Activated CD8-positive, alpha-beta memory T cell treated with anti-CD3 and anti-CD28 coated beads, Interleukin-2, amount 50 U/mL, for 4 hours (primary cell): ENCODE data around the gene HABP2.

ENCODE experiments used
- DNase-seq: peaks from one replicate; pipeline ENCODE4 v3.0.0-alpha.2; 2020

HABP2 gene

DNA sequence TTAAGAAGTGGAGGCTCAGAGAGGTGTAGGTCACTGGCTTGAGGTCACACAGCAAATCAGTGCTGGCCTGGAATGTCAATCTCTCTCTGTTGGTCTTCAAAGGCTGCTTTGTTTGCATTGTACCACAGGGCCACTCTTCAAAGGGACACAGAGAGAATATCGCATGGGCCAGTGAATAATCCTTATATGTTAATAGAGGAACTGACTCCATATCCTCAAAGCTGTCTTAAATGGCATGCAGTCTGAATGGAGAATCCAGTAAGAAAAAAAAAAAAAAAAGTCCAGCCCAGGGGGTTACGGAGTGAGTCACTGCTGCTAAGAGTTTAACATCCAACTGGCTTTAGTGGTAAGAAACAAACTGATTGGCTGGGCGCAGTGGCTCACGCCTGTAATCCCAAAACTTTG is 56.9 kb downstream of the HABP2 start:
- no peak for DNase-seq

DNA sequence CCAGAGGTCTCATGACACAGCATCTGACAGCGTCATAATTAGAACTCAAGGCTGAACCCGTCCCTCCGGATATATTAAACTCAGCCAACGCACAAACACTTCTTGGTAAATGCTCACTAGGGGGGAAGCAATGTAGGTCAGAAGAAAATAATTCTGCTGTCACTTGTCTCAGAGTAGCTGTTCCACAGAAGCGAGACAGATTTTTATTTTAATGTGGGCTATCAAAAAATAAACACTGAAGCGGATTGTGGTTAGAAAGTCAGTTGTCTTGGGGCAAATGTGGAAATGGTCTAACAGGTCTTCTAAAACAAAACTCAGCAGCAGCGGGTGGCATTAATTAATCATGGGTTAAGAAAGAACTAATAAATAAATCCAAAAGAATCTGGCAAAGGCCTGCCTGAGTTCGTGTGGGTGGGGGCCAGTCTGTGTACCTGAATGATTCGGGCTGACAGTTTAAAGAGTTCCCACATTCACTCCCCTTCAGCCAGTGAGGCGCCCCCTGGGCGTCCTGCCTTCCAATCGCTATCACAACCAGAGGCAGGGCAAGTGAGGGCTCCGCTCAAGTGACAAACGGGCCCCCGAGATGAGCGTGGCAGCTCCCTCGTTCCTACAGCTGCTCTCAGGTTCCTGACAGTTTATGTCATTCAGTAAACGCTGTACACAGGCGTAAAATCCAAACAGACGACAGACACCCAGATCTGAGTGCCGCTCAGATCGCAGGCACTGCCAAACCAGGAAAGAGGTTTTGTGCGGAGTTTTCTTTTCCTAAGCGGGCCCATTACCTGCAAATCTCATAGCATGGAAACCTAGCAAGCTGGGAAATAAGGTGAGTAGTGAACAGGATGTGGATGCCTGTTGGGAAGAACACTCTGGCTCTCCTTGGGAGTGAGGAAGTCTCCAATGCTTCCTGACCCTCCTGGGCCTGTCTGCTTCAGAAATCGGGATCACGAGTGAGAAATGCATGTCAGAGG is 58.1 kb downstream of the HABP2 start:
- DNase-seq: no peak

DNA sequence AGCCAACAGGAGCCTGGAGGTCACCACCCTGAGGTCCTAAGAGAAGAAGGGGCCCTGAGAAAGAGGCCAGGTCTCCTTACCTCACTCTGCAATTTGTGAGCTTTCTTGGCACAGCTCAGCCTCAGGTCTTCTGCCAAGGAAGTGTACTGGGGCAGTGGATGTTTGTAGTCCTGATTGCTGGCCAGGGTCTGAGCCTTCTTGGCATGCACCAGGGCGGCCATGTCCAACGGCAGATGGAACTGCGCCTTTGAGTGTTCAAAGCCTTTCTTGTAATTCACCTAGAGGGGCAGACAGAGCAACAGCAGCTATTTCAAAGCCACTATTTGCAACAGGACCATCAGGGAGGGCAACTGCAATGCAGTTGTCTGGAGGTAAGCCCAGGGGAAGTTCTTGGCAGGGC is 59.3 kb downstream of the HABP2 start:
- DNase-seq: no peak

DNA sequence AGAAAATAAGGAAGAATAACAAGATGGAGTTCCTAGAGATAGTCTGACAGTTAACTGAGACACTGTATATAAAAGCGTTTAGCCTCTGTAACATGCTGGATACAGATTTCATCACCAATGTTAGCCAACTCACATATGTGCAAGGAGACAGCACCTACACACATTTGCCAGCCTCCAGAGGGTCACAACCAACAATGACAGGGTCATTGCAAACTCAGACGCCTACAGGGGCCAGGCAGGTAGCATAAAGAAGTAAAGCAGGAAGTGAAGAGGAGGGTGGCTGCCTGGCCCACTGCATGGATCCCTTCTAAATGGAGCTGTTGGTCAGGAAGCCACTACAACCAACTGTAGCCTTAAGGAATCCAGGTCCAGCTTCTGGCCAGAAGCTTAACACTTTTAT is 60.6 kb downstream of the HABP2 start:
- DNase-seq: no peak

DNA sequence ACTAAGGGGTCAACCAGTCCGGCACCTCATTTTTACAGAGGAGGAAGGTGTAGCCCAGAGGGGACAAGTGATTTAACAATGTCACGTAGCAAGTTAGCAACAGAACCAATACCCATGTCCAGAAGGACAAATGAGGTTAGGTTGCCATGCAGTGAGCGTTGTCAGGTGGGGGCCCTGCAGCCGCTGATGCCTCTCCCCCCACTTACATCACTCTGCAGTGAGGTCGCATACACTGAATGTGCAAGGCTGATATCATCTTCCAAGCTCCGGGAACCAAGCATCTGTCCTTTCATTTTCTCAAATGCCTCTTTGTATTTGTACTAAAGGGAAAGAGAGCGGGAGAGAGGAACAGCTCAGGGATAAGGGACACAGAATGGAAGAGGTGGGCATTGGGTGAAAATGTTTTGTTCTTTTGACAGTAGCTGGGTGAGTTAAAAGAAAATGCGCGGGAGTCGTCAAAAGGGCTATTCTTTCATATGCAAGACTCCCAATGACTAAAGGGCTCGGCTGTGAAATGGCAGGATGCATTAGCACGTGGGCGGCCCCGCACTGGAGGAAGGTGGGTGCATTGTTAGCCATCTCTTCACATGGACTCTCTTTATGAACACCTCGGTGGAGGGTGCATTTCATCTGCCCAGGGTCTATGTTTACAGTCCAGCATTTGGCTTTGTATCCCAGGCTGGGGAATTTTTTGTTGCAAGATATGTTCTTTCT is 61.3 kb downstream of the HABP2 start:
- DNase-seq: no peak

DNA sequence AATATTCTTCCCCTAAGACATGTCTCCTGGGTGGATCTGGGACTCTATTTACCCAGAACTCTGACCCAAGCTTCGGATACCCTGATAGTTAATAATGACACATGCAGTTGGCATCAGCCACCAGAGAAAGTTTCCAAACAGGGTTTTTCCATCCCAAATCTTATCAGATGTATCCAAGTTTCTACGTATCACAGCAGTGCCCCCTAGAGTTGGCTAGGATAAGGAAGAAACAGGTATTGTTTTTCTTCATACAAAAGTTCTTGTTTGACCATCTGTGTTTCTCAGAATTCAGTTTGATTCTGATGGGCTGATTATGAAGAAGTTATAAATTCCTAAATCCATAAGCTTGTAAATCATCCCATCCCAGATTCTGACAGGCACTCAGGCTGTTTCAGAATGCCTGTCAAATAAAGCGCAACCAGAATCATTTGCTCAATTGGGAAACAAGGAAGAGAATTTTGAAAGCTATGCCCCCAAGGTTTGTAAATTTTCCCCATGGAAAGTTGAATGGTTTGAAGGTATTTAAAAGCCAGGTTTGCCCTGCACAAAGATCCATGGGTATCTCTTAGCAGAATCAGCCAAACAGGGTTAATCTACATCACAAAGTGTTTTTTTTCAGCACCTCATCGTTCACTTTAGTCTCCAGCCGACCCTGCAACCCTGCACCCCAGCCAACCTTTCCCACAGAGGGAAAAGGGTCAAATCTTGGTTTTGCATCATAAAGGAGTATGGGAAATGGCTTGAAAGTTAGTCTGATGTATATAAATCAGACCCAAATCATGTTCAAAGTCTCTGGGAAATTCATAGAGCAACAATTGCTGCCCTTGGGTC is 63.6 kb downstream of the HABP2 start:
- no peak for DNase-seq

DNA sequence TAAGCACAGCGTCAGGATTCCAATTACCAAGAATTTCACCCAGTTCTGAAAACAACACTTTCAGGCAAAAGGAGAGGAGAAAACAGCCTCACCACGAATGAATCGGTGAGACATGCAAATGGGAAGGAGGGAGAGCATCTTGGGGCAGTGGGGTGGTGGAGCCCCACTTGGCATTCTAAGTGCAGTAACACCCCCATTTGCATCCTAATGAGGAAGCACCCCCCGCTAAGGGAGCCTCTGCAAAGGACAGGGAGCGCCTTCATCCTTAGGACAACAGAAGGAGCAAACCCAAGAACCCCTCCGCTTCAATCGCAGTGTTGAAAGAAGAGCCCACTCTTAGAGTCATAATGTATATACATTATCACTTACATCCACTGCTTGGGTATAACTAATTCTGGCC is 64.2 kb downstream of the HABP2 start:
- no peak for DNase-seq

DNA sequence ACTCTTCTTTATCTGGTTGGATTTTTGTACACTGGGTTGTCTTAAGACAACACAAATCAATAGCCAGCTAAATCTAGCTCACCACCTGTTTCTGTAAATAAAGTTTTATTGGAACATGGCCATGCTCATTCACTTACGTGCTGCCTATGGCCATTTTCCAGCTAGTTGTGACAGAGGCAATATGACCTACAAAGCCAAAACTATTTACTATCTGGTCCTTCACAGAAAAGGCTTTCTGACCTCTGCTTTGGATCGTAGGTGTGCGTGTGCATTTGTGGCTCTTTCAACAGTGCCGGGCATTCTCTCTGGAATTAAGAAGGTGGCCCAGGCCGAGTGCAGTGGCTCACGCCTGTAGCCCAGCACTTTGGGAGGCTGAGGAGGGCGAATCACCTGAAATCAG is 65.5 kb downstream of the HABP2 start:
- DNase-seq: no peak

DNA sequence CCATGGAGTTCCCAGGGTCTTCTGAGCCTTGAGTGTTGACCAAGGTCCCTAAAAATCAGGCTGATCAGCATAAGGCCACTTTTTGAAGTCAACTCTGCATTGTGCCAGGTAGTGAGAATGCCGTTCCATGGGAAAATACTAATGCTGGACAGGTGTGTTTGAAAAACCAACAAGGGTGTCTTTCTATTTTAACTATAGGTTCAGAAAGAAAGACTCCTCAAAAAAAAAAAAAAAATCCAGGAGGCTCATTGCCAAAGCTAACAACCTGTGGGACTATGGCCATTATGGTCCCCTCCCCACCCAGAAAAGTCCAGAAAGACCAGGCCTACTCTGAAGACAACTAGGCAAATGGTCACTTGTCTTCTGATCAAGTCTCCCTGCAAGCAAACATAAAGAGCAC is 66.5 kb downstream of the HABP2 start:
- no peak for DNase-seq

DNA sequence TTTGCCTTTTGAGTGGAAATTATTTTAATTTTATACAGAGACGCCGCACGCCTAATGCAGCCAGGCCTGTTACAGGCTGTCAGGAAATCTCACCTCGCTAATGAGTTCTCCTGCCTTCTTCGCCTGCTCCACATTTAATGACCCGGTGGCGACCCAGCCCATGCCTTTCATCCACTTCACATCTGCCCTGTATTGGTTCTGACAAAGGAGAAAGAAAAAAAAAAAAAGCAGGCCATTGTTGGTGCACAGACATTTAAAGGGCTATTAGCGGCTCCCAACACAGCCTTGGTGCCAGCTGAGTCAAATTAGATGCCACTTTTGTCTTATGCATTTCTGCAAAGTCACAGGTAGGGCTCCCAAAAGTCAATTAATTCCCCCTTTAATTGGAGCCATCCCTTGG is 67.7 kb downstream of the HABP2 start:
- DNase-seq: no peak

DNA sequence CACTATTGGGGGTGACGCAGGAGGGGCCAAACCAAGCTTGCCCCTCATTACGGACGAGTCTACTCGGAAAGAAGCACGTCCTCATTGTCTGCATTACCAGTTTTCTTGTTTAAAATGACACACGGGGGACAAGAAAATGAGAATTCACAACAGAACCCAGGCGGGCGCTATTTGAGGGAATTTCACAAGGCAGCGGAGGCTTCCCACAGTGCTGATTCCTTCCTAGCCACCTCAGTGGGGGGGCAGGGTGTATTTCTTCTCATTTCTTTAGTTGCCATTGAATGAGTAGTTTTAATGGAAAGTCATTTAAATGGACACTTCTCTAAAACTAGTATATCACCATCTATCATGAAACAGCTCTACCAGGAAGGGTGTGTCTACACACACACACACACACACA is 68.1 kb downstream of the HABP2 start:
- no peak for DNase-seq

DNA sequence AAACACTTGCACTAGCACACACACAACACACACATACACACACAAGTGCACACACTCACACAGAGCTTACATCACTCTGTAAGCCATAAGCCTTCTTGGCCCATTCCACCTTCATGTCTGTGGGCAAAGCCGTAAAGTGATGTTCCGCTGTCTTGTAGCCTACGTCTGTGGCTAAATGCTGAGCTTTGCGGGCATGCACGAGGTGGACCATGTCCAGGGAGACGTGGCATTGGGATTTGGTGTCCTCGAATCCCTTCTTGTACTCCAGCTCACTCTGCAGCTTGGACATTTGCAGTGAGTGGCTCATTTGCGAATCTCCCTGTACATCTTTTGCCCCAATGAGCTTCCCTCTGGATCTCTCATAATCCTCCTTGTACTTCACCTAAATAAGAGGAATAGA is 68.9 kb downstream of the HABP2 start:
- DNase-seq: no peak

DNA sequence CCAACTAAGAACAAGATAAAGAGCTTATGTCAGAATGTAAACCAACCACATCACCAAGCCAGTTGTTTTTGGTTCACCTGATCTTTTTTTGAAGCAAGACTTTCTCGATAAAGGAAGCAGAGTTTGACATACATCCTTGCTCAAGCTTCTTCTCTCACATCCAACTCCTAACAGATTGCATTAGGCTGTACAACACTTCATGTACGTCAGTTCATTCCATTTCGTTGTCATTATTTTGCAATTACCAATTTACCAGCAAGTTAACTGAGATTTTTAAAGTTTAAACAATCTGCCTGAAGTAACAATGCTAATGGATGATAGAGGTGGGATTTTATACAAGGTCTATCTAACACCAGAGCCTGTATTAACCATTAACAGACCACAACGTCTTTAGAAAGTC is 70.0 kb downstream of the HABP2 start:
- DNase-seq: no peak

DNA sequence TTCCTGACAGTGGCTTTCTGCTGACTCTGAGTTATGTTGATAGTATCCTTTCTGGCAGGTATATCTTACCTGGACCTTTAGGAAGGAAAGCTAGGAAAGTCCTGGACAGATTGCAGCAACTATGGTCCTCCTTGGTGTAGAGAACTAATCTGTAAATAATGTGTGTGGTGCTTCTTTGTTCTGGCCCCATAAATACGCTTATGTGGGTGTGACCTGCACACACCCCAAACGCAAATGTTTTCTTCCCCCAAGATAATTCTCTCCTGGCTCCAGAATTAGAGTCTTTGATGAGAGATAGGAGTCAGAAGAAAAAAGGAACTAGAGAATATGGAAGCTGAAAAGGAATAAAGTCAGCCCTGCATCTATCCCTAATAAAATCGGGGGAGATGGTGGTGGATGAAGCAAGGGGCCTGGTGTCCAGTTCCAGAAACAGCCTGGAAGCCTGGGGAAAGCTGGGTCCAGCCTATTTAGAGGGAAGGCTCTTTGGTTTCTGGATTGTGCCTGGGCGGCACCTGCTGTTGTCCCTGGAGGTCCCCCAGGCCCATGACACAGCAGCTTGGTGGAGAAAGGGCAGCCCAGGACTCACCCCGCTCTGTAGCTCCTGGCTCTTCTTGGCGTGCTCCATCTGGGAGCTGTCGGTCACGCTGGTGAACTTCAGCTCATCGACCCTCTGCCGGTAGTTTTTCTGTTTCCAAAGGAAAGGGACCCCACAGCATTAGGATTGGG is 72.8 kb downstream of the HABP2 start:
- DNase-seq: no peak

DNA sequence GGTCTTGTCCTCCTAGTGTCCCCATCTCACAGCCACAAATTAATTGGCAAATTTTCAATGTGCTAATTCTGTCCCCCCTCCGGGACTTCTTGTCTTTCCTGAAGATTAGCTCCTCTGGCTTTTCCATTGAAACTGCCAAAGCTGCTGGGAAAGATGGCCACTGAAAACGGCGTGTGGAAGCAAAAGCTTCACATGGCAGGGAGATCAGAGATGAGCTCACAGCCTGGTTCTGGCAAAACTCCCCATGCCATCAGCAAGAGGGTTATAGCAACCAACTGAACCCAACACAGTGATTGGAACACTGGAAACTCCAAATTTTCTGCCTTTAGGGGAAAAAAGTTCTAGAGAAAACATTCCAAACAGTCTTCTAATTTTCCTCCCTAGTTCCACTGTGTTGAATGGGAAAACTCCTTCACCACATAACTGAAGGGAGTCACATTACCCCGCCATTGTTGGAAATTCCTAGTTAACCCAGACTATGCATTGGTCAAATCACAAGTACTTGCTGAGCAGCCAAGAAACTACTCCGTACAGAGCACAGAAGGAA is 74.0 kb downstream of the HABP2 start:
- no peak for DNase-seq

DNA sequence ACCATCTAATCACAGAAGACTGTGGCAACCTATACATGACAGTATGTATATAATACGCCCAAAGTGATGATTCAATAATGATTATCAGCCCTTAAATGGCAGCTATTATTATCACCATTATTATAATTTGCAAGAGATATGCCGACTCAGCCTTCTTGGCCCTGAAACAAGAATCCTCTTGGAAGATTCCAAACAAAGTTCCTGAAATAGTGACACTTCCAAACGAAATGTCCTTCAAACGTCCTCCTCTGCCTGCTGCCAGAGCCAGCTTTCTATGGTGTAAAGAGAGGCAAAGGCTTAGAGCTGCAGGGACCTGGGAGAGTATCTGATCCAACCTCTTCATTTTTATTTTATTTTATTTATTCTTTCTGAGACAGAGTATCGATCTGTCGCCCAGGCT is 75.0 kb downstream of the HABP2 start:
- DNase-seq: no peak

DNA sequence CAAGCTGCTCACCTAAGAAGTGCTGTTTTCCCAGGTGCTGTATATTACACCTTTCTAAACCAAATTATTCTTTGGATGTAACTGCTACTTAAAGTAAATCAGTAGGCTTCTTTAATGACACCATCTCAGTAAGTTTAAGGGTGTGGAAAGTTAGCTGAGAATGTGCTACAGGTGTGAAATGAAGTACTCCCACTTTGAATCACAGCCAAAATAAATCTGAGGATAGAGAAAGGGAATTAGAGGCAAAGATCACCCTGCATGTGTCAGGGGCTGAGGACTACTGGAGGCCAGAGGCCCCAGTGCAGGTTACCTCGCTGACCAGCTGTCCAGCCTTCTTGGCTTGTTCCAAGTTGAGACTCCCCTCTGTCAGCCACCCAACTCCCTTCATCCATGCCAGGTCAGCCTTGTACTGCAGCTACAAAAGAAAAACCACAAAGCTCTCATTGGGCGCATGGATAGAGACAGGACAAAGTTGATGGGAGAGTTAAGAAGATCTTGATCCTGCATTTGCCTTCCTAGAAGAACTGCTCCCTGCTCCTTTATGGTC is 75.8 kb downstream of the HABP2 start:
- DNase-seq: no peak

DNA sequence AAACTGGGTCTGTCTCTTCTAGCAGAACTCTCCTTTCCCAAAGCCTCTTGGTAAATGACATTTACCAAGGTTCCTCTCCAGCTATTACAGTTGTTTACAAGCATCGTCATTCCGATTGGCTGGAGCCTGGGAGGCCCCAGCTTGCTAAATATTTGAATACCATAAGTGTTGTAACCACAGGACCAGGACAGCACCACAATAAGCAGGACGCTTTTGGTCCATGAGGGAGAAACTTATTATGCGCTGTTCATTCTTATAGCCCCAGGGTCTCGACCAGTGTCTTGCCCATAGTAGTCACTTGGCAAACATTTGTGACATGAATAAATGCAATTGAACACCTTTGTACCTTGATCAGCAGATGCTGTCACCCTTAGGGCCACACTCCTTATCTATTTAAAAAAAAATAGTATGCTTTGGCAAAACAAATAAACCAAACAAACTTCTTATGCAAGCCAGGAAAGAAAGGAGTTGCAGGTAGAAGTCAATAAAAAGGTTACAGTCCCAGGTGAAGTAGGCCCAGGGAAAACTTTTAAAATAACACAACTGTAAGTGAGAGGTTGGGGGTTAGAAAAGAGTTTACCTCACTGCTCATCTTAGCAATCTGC is 78.2 kb downstream of the HABP2 start:
- DNase-seq: no peak

DNA sequence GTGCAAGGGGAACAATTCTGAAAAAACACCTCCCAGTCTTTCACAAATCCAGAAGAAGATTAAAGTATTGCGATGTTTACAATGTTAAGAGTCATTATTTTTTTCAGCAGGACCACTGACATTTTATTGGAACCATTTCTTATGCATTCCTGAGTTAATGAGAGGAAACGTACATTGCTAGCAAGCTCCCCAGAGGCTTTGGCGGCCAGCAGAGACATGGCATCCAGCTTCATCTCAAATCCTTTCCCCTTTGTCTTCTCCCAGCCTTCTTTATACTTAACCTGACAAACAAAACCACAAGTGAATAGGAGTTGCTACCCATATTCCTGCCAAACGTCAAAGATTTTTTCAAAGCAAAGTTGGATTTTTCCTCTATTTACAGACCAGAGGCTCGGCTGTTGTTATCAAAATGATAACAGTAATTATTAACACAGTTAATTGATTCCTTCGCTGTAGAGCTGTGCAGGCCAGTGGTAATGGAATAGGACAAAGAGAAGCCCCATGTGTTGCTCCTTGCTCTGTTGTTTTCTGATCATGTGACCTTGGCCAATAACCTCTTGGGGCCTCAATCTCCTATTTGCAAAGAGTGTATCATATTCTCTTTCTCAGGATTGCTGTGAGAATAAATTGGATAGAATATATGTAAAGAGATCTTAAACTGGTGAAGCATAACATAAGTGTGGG is 79.0 kb downstream of the HABP2 start:
- DNase-seq: no peak
